HepG2 (cell line): ENCODE measurements around the gene RPS6KL1. TPM values are rescaled to one million over a fixed set of nuclear protein-coding genes. Genes with fewer than 3 reads are reported as not detected.

Experiments used
- ATAC-seq: fragments of 200-7000 bp; cut with Tn5 transposase; 3 replicates; pipeline ENCODE4 v1.9.1; 2020; ENCODE audit warnings: mild to moderate bottlenecking, moderate library complexity
- BruUV-seq: library from RNA; stranded (reverse); fragments of 400-500 nt; replicated peaks from 2 replicates; lab custom pipeline; 2021; lab: Mats Ljungman, UMichigan
- CTCF ChIA-PET: fragments of 300-600 bp; formaldehyde crosslinking; extraction: SDS; loops from one replicate; lab custom pipeline; 2021; ENCODE audit warnings: low total read pairs, inconsistent platforms, low intra/inter-chr PET ratio; lab: Yijun Ruan, JAX
- POLR2A ChIA-PET: fragments of 350-600 bp; sonication (Branson Sonifier 250); formaldehyde crosslinking; loops from one replicate; lab custom pipeline; 2020; ENCODE audit warnings: antibody characterized with exemption, inconsistent platforms; lab: Yijun Ruan, JAX
- DNase-seq: peaks from one replicate; pipeline ENCODE4 v3.0.0-alpha.2; 2015; ENCODE audit warnings: low spot score
- FAIRE-seq: peaks from 3 replicates; lab custom pipeline; 2011; peaks lifted over from hg19 to GRCh38; lab: Jason Lieb, UNC
- H2AFZ ChIP-seq: one replicate; pipeline ENCODE4 v1.6.1; 2011; ENCODE audit warnings: low read length, inconsistent platforms
- H3K27ac ChIP-seq: fragments of 300-600 bp; 3 replicates; pipeline ENCODE4 v1.8.0; 2011; ENCODE audit warnings: mixed run types, mild to moderate bottlenecking, mixed read lengths, low read length, inconsistent platforms; ENCODE audit not compliant: insufficient read depth; ENCODE audit errors: extremely low read length
- H3K27me3 ChIP-seq, 2 experiments: fragments of 200-600 bp in 1 of 2; 2 replicates in 1 of 2; 3 replicates in 1 of 2; pipeline versions ENCODE4 v1.6.0 to v1.8.0; 2011; ENCODE audit warnings: low read length in 2 of 2, mild to moderate bottlenecking in 2 of 2, moderate library complexity in 2 of 2, inconsistent platforms in 1 of 2; ENCODE audit not compliant: insufficient read depth in 2 of 2, control insufficient read depth in 1 of 2
- H3K36me3 ChIP-seq, 2 experiments: fragments of 200-600 bp in 1 of 2; replicated peaks in 1 of 2; 2 replicates in 1 of 2; 3 replicates in 1 of 2; pipeline versions ENCODE4 v1.5.1 to v1.8.0; 2011; ENCODE audit warnings: low read length in 2 of 2, inconsistent platforms in 1 of 2; ENCODE audit not compliant: insufficient read depth in 2 of 2, control insufficient read depth in 1 of 2
- H3K4me1 ChIP-seq: 2 replicates; pipeline ENCODE4 v1.5.1; 2012; ENCODE audit warnings: low read length, inconsistent platforms; ENCODE audit not compliant: insufficient read depth
- H3K4me2 ChIP-seq: 2 replicates; pipeline ENCODE4 v1.6.0; 2011; ENCODE audit warnings: low read depth, low read length, inconsistent platforms
- H3K4me3 ChIP-seq, 3 experiments: fragments of 200-600 bp in 1 of 3; sonication (generic), shearing (Covaris generic) in 1 of 3; replicated peaks in 1 of 3; 2 replicates each; pipeline ENCODE4 v1.5.1; 2011 to 2016; ENCODE audit warnings: low read length in 3 of 3, inconsistent platforms in 2 of 3, low read depth in 2 of 3, mild to moderate bottlenecking in 2 of 3, control low read depth in 1 of 3, mixed read lengths in 1 of 3; ENCODE audit not compliant: insufficient read depth in 1 of 3
- H3K79me2 ChIP-seq: one replicate; pipeline ENCODE4 v1.6.1; 2011; ENCODE audit warnings: low read length, inconsistent platforms; ENCODE audit not compliant: insufficient read depth
- H3K9ac ChIP-seq: 2 replicates; pipeline ENCODE4 v1.6.0; 2011; ENCODE audit warnings: mild to moderate bottlenecking, low read depth, low read length, inconsistent platforms; ENCODE audit not compliant: insufficient read depth
- H3K9me3 ChIP-seq: 2 replicates; pipeline ENCODE4 v1.5.1; 2012; ENCODE audit warnings: mild to moderate bottlenecking, low read length
- H4K20me1 ChIP-seq: 2 replicates; pipeline ENCODE4 v1.6.0; 2011; ENCODE audit warnings: inconsistent platforms, mild to moderate bottlenecking, low read length, moderate library complexity; ENCODE audit not compliant: insufficient read depth
- ATRX ChIP-seq: sonication (generic); formaldehyde crosslinking; IDR thresholded peaks from 2 replicates; pipeline ENCODE4 v1.4.0; 2020; ENCODE audit warnings: missing genetic modification reagents, borderline replicate concordance
- BORCS8-MEF2B ChIP-seq: sonication (generic); formaldehyde crosslinking; IDR thresholded peaks from 2 replicates; pipeline ENCODE4 v1.8.0; 2022; ENCODE audit warnings: mild to moderate bottlenecking, missing genetic modification reagents
- CBX2 ChIP-seq, 2 experiments: fragments of 200-600 bp in 1 of 2; sonication (generic); formaldehyde crosslinking in 1 of 2; IDR thresholded peaks; 2 replicates each; pipeline versions ENCODE4 v1.7.0 to v1.8.1; 2018 to 2022; ENCODE audit warnings: low read depth in 2 of 2, low read length in 1 of 2, mild to moderate bottlenecking in 1 of 2, missing genetic modification reagents in 1 of 2
- CBX5 ChIP-seq: sonication (generic); formaldehyde crosslinking; IDR thresholded peaks from 2 replicates; pipeline ENCODE4 v1.4.0; 2020; ENCODE audit warnings: missing genetic modification reagents, borderline replicate concordance
- ISL2 ChIP-seq: sonication (generic); formaldehyde crosslinking; IDR thresholded peaks from 2 replicates; pipeline ENCODE4 v1.5.0; 2020; ENCODE audit warnings: missing genetic modification reagents
- NFKB2 ChIP-seq: sonication (generic); formaldehyde crosslinking; IDR thresholded peaks from 2 replicates; pipeline ENCODE4 v1.4.0; 2020; ENCODE audit warnings: missing genetic modification reagents, borderline replicate concordance
- NR2F6 ChIP-seq, 2 experiments: IDR thresholded peaks; 2 replicates each; pipeline ENCODE4 v1.6.1; 2016; ENCODE audit warnings: antibody characterized with exemption in 1 of 2, mild to moderate bottlenecking in 1 of 2
- SRF ChIP-seq: IDR thresholded peaks from 2 replicates; pipeline ENCODE4 v1.6.1; 2011; ENCODE audit warnings: mild to moderate bottlenecking, low read depth, low read length, moderate library complexity
- TCF7 ChIP-seq: sonication (generic); IDR thresholded peaks from 2 replicates; pipeline ENCODE4 v1.6.1; 2016; ENCODE audit warnings: antibody characterized with exemption, low read depth
- ZNF292 ChIP-seq: sonication (generic); formaldehyde crosslinking; IDR thresholded peaks from 2 replicates; pipeline ENCODE4 v1.8.1; 2022; ENCODE audit warnings: mild to moderate bottlenecking, low read depth, missing genetic modification reagents, borderline replicate concordance
- ZNF34 ChIP-seq: sonication (generic); formaldehyde crosslinking; IDR thresholded peaks from 2 replicates; pipeline ENCODE4 v1.4.0; 2020; ENCODE audit warnings: mild to moderate bottlenecking, missing genetic modification reagents, borderline replicate concordance
- ZNF460 ChIP-seq: sonication (generic); formaldehyde crosslinking; IDR thresholded peaks from 2 replicates; pipeline ENCODE4 v1.5.1; 2020; ENCODE audit warnings: missing genetic modification reagents, mild to moderate bottlenecking, borderline replicate concordance
- ZSCAN29 ChIP-seq: sonication (generic); formaldehyde crosslinking; conservative IDR thresholded peaks from 2 replicates; pipeline ENCODE4 v1.4.0; 2020; ENCODE audit warnings: mild to moderate bottlenecking, missing genetic modification reagents
- WGBS: methylation state at CpG from one replicate; pipeline ENCODE4 v1.1.6; 2017; ENCODE audit warnings: low lambda C conversion rate; 5-methylcytosine and 5-hydroxymethylcytosine counted together
- in situ Hi-C: cut with HindIII; loops from 2 replicates; pipeline ENCODE4 v1.10.0; 2017; ENCODE audit warnings: low pct_unique_long_range_greater_than_20kb; ENCODE audit not compliant: extremely low pct_ligation_motif_present
- intact Hi-C: fragments of 100-400 bp; cut with micrococcal nuclease; formaldehyde crosslinking; loops from one replicate; pipeline ENCODE4 v1.10.0; 2022; ENCODE audit not compliant: unreplicated experiment
- polyA plus RNA-seq, 8 experiments: library from polyadenylated mRNA; depleted of rRNA in 3 of 8; stranded (reverse) in 7 of 8; unstranded in 1 of 8; fragments of >200 nt; fragmentation: Illumina TruSeq in 4 of 8; extraction: Trizol in 4 of 8; gene quantifications; 2 replicates each; pipeline versions ENCODE4 v1.2.1 to v1.2.3, GENCODE V29; 2011 to 2016; ENCODE audit warnings: low read depth in 4 of 8, missing spikeins in 1 of 8, mixed read lengths in 1 of 8; ENCODE audit not compliant: insufficient read depth in 1 of 8
- total RNA-seq, 5 experiments: library from RNA; depleted of rRNA; stranded (reverse); fragments of >200 nt; fragmentation: Illumina TruSeq; extraction: Trizol; gene quantifications; 2 replicates each; pipeline ENCODE4 v1.2.3, GENCODE V29; 2016; ENCODE audit warnings: low read depth in 1 of 5

Gene RPS6KL1
- total and polyA plus RNA-seq, 2 of the 13 experiments (the other 11 are each of a cell fraction or from before 2014, with no cell fraction given) = 6.5 to 11.5 TPM

GRCh38 chr14:74919421-74920165 is 3.5 kb downstream of the RPS6KL1 start:
- TF ChIP-seq ISL2 (CRISPR knock-in tag) = no peak
- no peak for TF ChIP-seq ATRX (CRISPR knock-in tag)
- WGBS = 89% methylated on average over 20 of the region's 22 CpGs

GRCh38 chr14:74918380-74918779 is 4.7 kb downstream of the RPS6KL1 start:
- no peaks in the 10 kb centered on the region for H3K36me3 ChIP-seq
- H3K4me1 ChIP-seq = peaks cover 11% of the 10 kb centered on the region; the same call in 1 of the 2 replicates
- no TSS peak for BruUV-seq
- H4K20me1 ChIP-seq = no peaks in the 10 kb centered on the region
- DNase-seq (no peak), FAIRE-seq (no peak), ATAC-seq (no peak)
- H2AFZ ChIP-seq = no peak overlapping the region
- H3K9ac ChIP-seq = no peak overlapping the region
- H3K27ac ChIP-seq = no peak overlapping the region
- no peaks in the 10 kb centered on the region for H3K79me2 ChIP-seq
- no peaks in the 10 kb centered on the region for H3K9me3 ChIP-seq
- ChIA-PET POLR2A (no interaction called here), CTCF (no interaction called here)
- no peaks in the 10 kb centered on the region; a peak in 1 of 5 replicates for H3K27me3 ChIP-seq
- intact Hi-C loops = no loop called here
- H3K4me2 ChIP-seq = no peak overlapping the region
- H3K4me3 ChIP-seq = no peak overlapping the region
- 99% methylated on average over 9 of the region's 9 CpGs for WGBS
- in situ Hi-C loops = no loop called here
- TF ChIP-seq NR2F6 (IDR thresholded peaks at IDR 0.05) (no peak), NR2F6 (CRISPR knock-in tag; IDR thresholded peaks at IDR 0.05) (no peak), ZNF460 (CRISPR knock-in tag) (no peak), CBX5 (CRISPR knock-in tag) (no peak), BORCS8-MEF2B (CRISPR knock-in tag) (no peak), ZNF292 (CRISPR knock-in tag) (no peak), SRF (no peak), ZSCAN29 (no peak), TCF7 (no peak), NFKB2 (CRISPR knock-in tag) (no peak), ZNF34 (CRISPR knock-in tag) (no peak), CBX2 (IDR thresholded peaks at IDR 0.05; ENCODE audit: low read depth, low read length) (no peak), CBX2 (CRISPR knock-in tag; IDR thresholded peaks at IDR 0.05; ENCODE audit: low read depth) (no peak)

More at GRCh38 chr14:74919421-74920165, 3.5 kb downstream of the RPS6KL1 start:
- Histone ChIP-seq H3K27ac (no peak overlapping the region), H3K79me2 (no peaks in the 10 kb centered on the region), H3K9me3 (no peaks in the 10 kb centered on the region), H3K4me2 (no peak overlapping the region), H4K20me1 (no peaks in the 10 kb centered on the region), H2AFZ (no peak overlapping the region), H3K4me3 (no peak overlapping the region), H3K36me3 (no peaks in the 10 kb centered on the region), H3K27me3 (no peaks in the 10 kb centered on the region; a peak in 2 of 5 replicates), H3K9ac (no peak overlapping the region), H3K4me1 (peaks cover 13% of the 10 kb centered on the region)
- FAIRE-seq = no peak
- CTCF ChIA-PET = no interaction called here
- BruUV-seq = no TSS peak
- no peak for DNase-seq
- intact Hi-C loops = no loop called here
- in situ Hi-C loops = no loop called here
- ATAC-seq = no peak
- POLR2A ChIA-PET = no interaction called here
